ENCODE measurements around the gene RNF214.
"Not testable (repeated sequence)": the region's sequence is repeated elsewhere in the genome, so short reads cannot be mapped to it uniquely, and the experiment has no call there.

RNF214 gene

DNA sequence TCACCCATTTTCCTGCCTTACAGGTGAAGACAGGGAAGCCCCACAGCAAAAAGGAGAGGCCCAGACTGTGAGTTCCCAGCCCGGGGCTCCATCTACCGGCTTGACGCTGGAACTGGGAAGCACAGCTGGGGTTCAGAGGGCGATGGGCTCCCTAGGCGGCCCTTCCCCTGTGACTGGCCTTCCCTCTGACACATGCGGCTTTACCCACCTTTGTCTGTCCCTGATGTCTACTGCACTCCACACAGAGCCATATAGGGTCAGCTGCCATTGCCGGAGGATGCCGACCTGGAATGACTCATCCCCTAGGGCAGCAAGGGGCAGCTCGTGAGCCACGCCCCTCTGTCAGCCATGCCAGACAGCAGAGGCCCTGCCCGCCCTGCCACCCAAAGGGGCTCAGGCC lies 25.6 kb upstream of the RNF214 start:
- peaks cover 40% of the 10 kb centered on the region for H3K36me3 ChIP-seq (ENCODE audit: control insufficient read depth, insufficient read depth, low read length)
- H3K9me3 ChIP-seq (ENCODE audit: control insufficient read depth, insufficient read depth, low read depth, low read length); H3K9ac ChIP-seq (ENCODE audit: low read length); H3K27me3 ChIP-seq (ENCODE audit: control insufficient read depth, insufficient read depth, low read length); H3K4me1 ChIP-seq (ENCODE audit: control insufficient read depth, insufficient read depth, low read length); H3K4me3 ChIP-seq (ENCODE audit: low read depth, low read length); H3K27ac ChIP-seq (ENCODE audit: low read depth, low read length): not testable (repeated sequence)

DNA sequence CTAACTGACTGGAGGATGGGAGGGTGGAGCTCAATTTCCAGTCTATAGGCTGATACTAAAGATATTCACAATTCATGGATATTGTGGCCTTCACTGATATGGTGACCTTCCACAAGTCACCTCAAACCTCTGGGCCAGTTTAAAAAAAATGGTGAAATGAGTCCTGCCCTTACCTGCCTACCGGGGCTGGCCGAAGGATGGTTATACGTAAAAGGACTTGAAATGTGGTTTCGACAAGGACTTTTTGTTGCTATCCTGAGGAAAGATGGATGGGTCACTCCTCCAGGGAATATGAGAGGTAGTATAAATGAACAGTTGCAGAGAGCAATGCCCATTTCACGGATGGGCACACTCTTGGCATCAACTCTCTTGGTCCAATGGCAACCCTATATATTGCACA lies 25.0 kb upstream of the RNF214 start:
- H3K27ac ChIP-seq (ENCODE audit: low read depth, low read length); H3K4me1 ChIP-seq (ENCODE audit: control insufficient read depth, insufficient read depth, low read length); H3K9ac ChIP-seq (ENCODE audit: low read length); H3K27me3 ChIP-seq (ENCODE audit: control insufficient read depth, insufficient read depth, low read length); H3K9me3 ChIP-seq (ENCODE audit: control insufficient read depth, insufficient read depth, low read depth, low read length); H3K4me3 ChIP-seq (ENCODE audit: low read depth, low read length): not testable (repeated sequence)
- peaks cover 34% of the 10 kb centered on the region for H3K36me3 ChIP-seq (ENCODE audit: control insufficient read depth, insufficient read depth, low read length)

DNA sequence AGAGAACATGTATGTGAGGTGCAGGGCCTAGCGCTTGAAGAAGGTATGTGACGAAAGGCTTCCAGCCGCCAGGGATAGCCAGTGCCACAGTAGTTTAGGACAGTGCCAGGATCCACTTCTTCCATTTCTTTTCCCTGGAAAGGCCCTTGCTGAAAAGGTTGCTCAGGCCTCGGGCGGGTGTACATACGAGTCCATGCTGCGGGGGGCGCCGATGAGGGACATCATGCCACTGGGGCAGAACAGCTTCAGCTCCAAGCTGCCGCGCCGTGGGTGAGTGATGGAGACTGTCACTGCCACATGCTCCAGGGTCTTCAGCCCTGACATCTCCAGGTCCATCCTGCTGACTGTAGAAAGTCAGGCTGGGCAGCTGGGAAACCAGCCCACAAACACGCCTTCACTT lies 23.8 kb upstream of the RNF214 start:
- not testable (repeated sequence) for H3K27ac ChIP-seq (ENCODE audit: low read depth, low read length); H3K4me3 ChIP-seq (ENCODE audit: low read depth, low read length); H3K27me3 ChIP-seq (ENCODE audit: control insufficient read depth, insufficient read depth, low read length); H3K9me3 ChIP-seq (ENCODE audit: control insufficient read depth, insufficient read depth, low read depth, low read length); H3K9ac ChIP-seq (ENCODE audit: low read length); H3K4me1 ChIP-seq (ENCODE audit: control insufficient read depth, insufficient read depth, low read length)
- peaks cover 32% of the 10 kb centered on the region for H3K36me3 ChIP-seq (ENCODE audit: control insufficient read depth, insufficient read depth, low read length)

DNA sequence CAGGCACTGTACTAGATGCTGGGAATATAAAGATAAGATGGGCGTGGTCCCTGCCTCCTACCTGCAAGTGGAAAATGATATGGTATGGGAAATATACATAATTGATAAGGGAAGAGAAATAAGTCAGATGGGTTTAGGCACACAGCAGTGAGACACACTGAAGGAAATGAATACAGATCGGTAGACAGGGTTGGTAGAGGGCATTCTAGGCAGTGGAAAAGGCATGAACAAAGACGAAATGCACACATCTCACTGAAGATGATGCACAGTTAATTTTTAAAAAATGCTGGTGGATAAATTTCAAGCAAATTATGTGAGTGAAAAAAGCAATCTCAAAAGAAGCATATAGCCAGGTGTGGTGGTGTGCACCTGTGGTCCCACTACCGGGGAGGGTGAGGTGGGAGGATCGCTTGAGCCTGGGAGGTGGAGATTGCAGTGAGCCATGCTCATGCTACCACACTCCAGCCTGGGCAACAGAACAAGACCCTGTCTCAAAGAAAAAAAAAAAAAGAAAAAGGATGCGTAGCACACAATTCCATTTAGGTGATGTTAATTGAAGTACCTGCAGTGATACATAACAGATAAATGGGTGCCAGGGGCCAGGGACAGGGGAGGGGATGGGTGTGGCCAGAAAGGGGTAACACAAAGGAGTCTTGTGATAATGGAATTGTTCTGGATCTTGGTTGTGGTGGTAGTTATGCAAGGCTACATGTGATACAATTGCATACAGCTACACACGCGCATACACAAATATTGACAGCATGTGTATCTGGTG lies 22.9 kb upstream of the RNF214 start:
- H3K4me3 ChIP-seq (ENCODE audit: low read depth, low read length): not testable (repeated sequence)

DNA sequence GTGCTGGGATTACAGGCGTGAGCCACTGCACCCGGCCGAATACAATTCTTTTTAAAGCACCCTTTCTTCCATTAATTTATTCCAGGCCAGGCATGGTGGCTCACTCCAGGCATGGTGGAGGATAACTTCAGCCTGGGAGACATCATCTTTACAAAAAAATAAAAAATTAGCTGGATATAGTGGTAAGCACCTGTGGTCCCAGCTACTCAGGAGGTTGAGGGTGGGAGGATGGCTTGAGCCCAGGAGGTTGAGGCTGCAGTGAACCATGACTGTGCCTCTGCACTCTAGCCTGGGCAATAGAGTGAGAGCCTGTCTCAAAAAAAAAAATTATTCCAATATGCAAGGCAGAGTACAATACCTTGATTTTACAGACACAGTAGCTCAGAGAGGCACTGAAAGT lies 21.9 kb upstream of the RNF214 start:
- peaks cover 23% of the 10 kb centered on the region for H3K36me3 ChIP-seq (ENCODE audit: control insufficient read depth, insufficient read depth, low read length)
- no peaks in the 10 kb centered on the region for H3K4me1 ChIP-seq (ENCODE audit: control insufficient read depth, insufficient read depth, low read length)
- no peaks in the 10 kb centered on the region for H3K9me3 ChIP-seq (ENCODE audit: control insufficient read depth, insufficient read depth, low read depth, low read length)
- no peak overlapping the region for H3K9ac ChIP-seq (ENCODE audit: low read length)
- no peaks in the 10 kb centered on the region for H3K27me3 ChIP-seq (ENCODE audit: control insufficient read depth, insufficient read depth, low read length)
- H3K4me3 ChIP-seq (ENCODE audit: low read depth, low read length): no peak overlapping the region
- no peak overlapping the region for H3K27ac ChIP-seq (ENCODE audit: low read depth, low read length)

More for the DNA sequence above, 22.9 kb upstream of the RNF214 start:
- not testable (repeated sequence) for H3K9ac ChIP-seq (ENCODE audit: low read length); H3K27ac ChIP-seq (ENCODE audit: low read depth, low read length); H3K9me3 ChIP-seq (ENCODE audit: control insufficient read depth, insufficient read depth, low read depth, low read length); H3K4me1 ChIP-seq (ENCODE audit: control insufficient read depth, insufficient read depth, low read length); H3K27me3 ChIP-seq (ENCODE audit: control insufficient read depth, insufficient read depth, low read length)
- peaks cover 28% of the 10 kb centered on the region for H3K36me3 ChIP-seq (ENCODE audit: control insufficient read depth, insufficient read depth, low read length)

DNA sequence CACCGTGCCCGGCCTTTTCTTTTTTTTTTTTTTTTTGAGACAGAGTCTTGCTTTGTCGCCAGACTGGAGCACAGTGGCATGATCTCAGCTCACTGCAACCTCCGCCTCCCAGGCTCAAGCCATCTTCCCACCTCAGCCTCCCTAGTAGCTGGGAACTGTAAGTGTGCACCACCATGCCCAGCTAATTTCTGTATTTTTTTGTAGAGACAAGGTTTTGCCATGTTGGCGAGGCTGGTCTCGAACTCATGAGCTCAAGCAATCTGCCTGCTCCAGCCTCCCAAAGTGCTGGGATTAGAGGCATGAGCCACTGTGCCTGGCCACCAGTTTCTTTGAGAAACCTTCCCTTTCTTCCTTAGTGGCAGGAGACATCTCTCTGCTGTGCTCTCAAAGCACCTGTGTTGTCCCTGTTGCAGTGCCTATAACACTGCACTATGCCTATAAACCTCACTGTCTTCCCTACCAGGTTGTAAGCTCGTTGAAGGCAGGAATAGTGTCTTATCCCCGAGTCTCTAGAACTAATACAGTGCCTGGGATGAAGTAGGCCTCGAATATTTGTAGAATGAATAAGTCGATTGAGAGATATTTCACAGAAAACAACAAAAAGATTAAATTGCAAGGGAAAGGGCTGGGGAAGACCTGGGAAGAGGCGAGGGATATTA lies 19.6 kb upstream of the RNF214 start:
- no peak overlapping the region for H3K27ac ChIP-seq (ENCODE audit: low read depth, low read length)
- no peaks in the 10 kb centered on the region for H3K4me1 ChIP-seq (ENCODE audit: control insufficient read depth, insufficient read depth, low read length)
- no peak overlapping the region for H3K9ac ChIP-seq (ENCODE audit: low read length)
- peaks cover 38% of the 10 kb centered on the region for H3K36me3 ChIP-seq (ENCODE audit: control insufficient read depth, insufficient read depth, low read length)
- H3K4me3 ChIP-seq (ENCODE audit: low read depth, low read length): no peak overlapping the region
- H3K27me3 ChIP-seq (ENCODE audit: control insufficient read depth, insufficient read depth, low read length): no peaks in the 10 kb centered on the region
- H3K9me3 ChIP-seq (ENCODE audit: control insufficient read depth, insufficient read depth, low read depth, low read length): no peaks in the 10 kb centered on the region

DNA sequence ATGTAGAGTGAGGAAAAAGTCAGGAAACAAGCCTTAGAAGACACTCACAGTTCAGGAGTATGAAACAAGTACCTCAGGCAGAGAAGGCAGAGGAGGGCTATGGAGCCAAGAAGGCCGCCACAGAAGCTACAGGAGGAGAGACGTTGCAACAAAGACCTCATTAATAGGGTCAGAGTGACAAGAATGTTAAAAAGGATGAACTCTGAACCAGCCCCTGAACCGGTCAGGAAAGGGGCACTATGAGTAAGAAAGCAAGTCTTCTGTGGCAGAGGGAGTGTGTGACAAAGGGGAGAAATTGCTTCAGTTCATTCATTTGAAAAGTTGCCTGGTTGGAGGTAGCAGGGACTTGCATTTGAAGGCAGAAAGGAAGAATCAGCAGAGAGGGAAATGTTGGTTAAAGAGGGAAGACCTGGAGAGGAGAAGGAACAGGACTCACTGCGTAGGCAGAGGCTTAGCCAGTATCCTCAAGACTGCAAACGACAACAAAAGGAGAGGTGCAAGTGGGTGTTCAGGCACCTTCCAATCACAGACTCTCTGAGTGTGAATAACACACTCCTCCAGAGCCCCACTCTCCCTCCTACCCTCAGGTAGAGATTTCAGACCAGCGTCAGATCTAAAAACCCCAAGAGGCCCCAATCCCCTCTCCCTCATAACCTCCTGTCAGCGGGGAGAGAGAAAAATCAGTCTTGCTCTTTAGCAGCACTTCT lies 17.9 kb upstream of the RNF214 start:
- no peaks in the 10 kb centered on the region for H3K4me1 ChIP-seq (ENCODE audit: control insufficient read depth, insufficient read depth, low read length)
- H3K36me3 ChIP-seq (ENCODE audit: control insufficient read depth, insufficient read depth, low read length): peaks cover 54% of the 10 kb centered on the region
- no peaks in the 10 kb centered on the region for H3K27me3 ChIP-seq (ENCODE audit: control insufficient read depth, insufficient read depth, low read length)

DNA sequence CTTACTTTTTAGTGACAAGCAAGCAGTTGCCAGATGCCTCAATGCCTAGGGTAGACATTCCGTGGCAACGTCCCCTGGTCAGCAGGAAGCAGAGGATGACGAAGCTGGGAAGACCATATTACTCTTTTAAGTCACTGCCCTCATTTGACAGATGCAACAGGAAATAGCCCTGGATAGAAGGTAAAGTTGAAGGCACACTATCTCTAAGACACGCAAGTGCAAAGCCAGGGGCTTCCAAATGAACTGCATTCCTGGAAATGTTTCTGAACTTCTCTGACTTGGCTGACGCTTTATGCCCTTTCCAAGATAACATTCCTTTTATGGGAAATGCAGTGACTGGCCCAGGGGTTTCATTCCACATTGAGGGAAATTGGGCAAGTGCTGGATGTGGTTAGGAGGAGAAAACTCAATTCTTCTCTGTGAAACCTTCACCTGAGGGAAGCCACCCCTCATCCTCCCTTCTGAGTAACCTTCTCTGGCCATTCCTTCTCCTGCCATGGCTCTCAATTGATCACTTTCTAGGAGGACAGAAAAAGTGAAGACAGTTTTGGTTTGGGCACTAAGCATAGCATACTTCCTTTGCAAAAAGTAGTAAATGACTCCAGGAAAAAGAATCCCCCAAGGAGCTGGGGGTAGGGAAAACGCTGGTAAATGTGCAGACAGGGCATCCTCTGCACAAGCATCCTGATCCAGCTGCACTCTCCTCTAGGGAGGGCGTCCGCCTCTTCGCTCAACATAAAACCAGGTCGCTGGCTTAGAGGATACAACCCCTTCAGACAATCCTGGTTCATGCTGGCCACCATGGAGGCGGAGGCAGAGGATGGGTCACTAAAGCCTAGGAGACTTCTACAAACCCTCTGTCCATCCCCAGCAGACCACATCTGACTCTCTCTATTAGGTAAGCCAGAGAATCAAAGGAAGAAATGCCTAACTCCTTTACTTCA lies 15.1 kb upstream of the RNF214 start:
- Histone ChIP-seq H3K9ac (ENCODE audit: low read length) (no peak overlapping the region), H3K4me1 (ENCODE audit: control insufficient read depth, insufficient read depth, low read length) (peaks cover 9% of the 10 kb centered on the region; the same call in 1 of the 2 replicates), H3K4me3 (ENCODE audit: low read depth, low read length) (no peak overlapping the region), H3K27ac (ENCODE audit: low read depth, low read length) (no peak overlapping the region), H3K27me3 (ENCODE audit: control insufficient read depth, insufficient read depth, low read length) (no peaks in the 10 kb centered on the region), H3K9me3 (ENCODE audit: control insufficient read depth, insufficient read depth, low read depth, low read length) (no peaks in the 10 kb centered on the region), H3K36me3 (ENCODE audit: control insufficient read depth, insufficient read depth, low read length) (peaks cover 67% of the 10 kb centered on the region)

More for the DNA sequence above, 17.9 kb upstream of the RNF214 start:
- Histone ChIP-seq H3K4me3 (ENCODE audit: low read depth, low read length) (no peak overlapping the region), H3K9me3 (ENCODE audit: control insufficient read depth, insufficient read depth, low read depth, low read length) (no peaks in the 10 kb centered on the region), H3K27ac (ENCODE audit: low read depth, low read length) (no peak overlapping the region), H3K9ac (ENCODE audit: low read length) (no peak overlapping the region)

DNA sequence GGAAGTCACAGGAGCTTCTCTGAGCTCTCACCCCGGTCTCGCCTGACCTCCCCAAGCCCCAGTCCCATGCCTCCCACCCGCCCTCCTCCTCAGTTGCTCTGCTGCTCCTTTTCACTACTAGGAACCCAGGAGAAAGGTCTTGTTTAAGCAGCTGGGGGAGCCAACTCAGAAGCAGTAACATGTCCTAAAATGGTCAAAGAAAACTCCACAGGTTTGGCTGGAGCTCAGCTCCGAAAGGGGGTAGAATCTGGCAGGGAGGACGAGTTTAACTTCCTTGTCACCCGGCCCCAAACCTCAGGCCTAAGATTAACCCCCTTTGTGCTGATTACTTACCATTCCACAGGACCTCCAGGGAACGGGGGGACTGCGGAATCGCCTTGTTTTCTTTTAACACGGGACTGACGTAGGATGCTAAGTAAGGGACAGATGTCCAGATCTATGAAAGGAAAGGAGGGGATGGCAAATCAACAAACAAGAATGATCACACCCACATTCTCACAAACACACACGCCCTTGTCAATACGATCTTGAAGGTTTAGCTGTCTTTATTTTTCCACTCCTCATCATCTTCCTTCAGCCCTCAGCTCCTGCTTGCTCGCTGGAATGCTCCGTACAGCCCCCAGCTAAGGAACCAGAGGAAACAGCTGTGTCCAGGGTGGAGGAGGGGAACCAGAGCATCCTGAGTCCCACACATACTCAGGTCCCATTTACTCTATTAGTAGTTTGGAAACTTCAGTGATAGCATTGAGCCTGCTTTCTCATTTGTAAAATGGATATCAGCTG lies 14.1 kb upstream of the RNF214 start:
- no peak overlapping the region for H3K9ac ChIP-seq (ENCODE audit: low read length)
- H3K9me3 ChIP-seq (ENCODE audit: control insufficient read depth, insufficient read depth, low read depth, low read length): no peaks in the 10 kb centered on the region
- no peak overlapping the region for H3K27ac ChIP-seq (ENCODE audit: low read depth, low read length)
- H3K4me3 ChIP-seq (ENCODE audit: low read depth, low read length): no peak overlapping the region
- H3K4me1 ChIP-seq (ENCODE audit: control insufficient read depth, insufficient read depth, low read length): peaks cover 9% of the 10 kb centered on the region; the same call in 1 of the 2 replicates
- H3K36me3 ChIP-seq (ENCODE audit: control insufficient read depth, insufficient read depth, low read length): peaks cover 67% of the 10 kb centered on the region
- no peaks in the 10 kb centered on the region for H3K27me3 ChIP-seq (ENCODE audit: control insufficient read depth, insufficient read depth, low read length)

DNA sequence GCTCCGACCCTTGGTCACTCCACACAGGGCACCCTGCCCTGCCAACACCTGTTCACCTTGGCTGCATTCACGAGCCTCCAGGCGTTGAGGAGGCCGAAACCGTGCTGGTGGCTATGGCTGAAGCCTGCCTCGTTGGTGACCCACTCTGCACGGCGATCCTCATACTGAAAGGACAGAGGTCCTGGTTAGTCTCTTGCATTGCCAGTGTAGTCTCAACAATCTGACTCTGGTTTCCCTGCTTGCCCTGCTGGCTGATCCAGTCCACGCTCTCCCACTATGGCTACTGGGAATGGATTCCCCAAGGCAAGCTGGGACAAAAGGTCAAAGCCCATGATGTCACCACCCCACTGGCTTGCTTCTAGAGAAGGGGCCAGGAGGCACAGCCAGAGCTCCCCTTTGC lies 13.5 kb upstream of the RNF214 start:
- Histone ChIP-seq H3K36me3 (ENCODE audit: control insufficient read depth, insufficient read depth, low read length) (peaks cover 71% of the 10 kb centered on the region), H3K27ac (ENCODE audit: low read depth, low read length) (no peak overlapping the region), H3K27me3 (ENCODE audit: control insufficient read depth, insufficient read depth, low read length) (no peaks in the 10 kb centered on the region), H3K4me3 (ENCODE audit: low read depth, low read length) (no peak overlapping the region), H3K4me1 (ENCODE audit: control insufficient read depth, insufficient read depth, low read length) (peaks cover 9% of the 10 kb centered on the region; the same call in 1 of the 2 replicates), H3K9me3 (ENCODE audit: control insufficient read depth, insufficient read depth, low read depth, low read length) (no peaks in the 10 kb centered on the region), H3K9ac (ENCODE audit: low read length) (no peak overlapping the region)

Measured in HUES6 (cell line).